Duodenal mucosa (tissue), 2 donors: ENCODE measurements around the gene VSTM2B.
"Not testable (repeated sequence)": the region's sequence is repeated elsewhere in the genome, so short reads cannot be mapped to it uniquely, and the experiment has no call there.

Experiments used
- H3K27ac ChIP-seq: one replicate; pipeline ENCODE4 v1.7.0; 2013; ENCODE audit warnings: low read depth, low read length
- H3K27me3 ChIP-seq, 2 donors: one replicate each; pipeline ENCODE4 v1.7.0; 2013; ENCODE audit warnings: low read length in 2 of 2, control low read depth in 1 of 2; ENCODE audit not compliant: insufficient read depth in 2 of 2, control insufficient read depth in 1 of 2
- H3K36me3 ChIP-seq, 2 donors: one replicate each; pipeline ENCODE4 v1.7.0; 2013; ENCODE audit warnings: low read length in 2 of 2, control low read depth in 1 of 2; ENCODE audit not compliant: insufficient read depth in 2 of 2, control insufficient read depth in 1 of 2
- H3K4me1 ChIP-seq, 2 donors: one replicate each; pipeline ENCODE4 v1.7.0; 2013; ENCODE audit warnings: low read length in 2 of 2, control low read depth in 1 of 2; ENCODE audit not compliant: insufficient read depth in 2 of 2, control insufficient read depth in 1 of 2
- H3K4me3 ChIP-seq, 2 donors: one replicate each; pipeline ENCODE4 v1.7.0; 2013; ENCODE audit warnings: low read length in 2 of 2, low read depth in 1 of 2
- H3K9ac ChIP-seq, 2 donors: one replicate each; pipeline ENCODE4 v1.7.0; 2013; ENCODE audit warnings: low read length in 2 of 2, low read depth in 1 of 2
- H3K9me3 ChIP-seq, 2 donors: one replicate each; pipeline ENCODE4 v1.7.0; 2013; ENCODE audit warnings: low read length in 2 of 2, control low read depth in 1 of 2; ENCODE audit not compliant: control insufficient read depth in 1 of 2

VSTM2B gene

DNA sequence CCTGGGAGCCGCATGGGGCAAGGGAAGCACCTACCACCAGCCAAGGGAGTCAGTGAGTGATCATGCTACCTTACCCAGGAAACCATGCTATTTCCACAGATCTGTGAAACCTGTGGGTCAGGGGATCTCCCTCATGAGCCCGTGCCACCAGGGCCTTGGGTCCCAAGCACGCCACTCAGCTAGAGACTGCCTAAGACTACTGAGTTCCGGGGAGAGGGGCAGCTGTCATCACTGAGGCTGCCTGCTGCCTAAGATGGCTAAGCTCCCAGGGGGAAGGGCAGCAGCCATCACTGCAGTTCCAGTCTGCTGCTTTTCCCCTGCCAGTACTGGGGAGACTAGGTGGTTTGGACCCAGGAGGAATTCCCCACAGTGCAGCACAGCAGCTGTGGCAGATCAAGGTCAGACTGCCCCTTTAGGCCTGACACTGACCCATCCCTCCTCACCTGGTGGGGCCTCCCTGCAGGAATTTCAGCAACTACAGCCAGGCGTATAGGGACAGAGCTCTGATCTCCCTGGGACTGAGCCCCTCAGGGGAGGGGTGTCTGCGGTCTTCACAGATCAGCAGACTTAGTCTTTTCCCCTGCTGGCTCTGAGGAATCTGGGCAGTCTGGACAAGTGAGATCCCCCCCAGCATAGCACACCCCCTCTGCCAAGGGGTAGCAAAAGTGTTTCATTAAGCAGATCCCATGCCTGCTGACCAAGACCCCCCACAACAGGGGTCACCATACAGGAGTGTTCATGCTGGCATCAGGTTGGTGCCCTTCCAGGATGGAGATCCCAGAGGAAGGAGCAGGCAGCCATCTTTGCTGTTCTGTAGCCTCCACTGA, 26.9 kb downstream of the VSTM2B start:
- Histone ChIP-seq H3K9ac (no peak overlapping the region), H3K27ac (no peak overlapping the region), H3K27me3 (no peaks in the 10 kb centered on the region), H3K9me3 (no peaks in the 10 kb centered on the region), H3K4me3 (no peak overlapping the region), H3K4me1 (no peaks in the 10 kb centered on the region), H3K36me3 (no peaks in the 10 kb centered on the region)

DNA sequence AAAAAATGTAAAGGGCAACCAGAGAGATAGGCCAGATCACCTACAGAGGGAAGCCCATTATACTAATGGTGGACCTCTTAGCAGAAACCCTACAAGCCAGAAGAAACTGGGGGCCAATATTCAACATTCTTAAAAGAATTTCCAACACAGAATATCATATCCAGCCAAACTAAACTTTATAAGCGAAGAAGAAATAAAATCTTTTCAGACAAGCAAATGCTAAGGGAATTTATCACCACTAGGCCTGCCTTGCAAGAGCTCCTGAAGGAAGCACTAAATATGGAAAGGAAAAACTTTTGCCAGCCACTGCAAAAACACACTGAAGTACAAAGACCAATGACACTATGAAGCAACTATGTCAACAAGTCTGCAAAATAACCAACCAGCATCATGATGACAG, 28.4 kb downstream of the VSTM2B start:
- Histone ChIP-seq H3K9ac (no peak overlapping the region), H3K27me3 (no peaks in the 10 kb centered on the region), H3K4me3 (no peak overlapping the region), H3K36me3 (no peaks in the 10 kb centered on the region), H3K4me1 (no peaks in the 10 kb centered on the region), H3K27ac (no peak overlapping the region), H3K9me3 (peaks cover 0 to 1% of the 10 kb centered on the region in 2 donors)

GRCh38 chr19:29559110-29559509, 33.3 kb downstream of the VSTM2B start:
- H3K9me3 ChIP-seq, H3K36me3 ChIP-seq, H3K27ac ChIP-seq: not testable (repeated sequence)

GRCh38 chr19:29559743-29560142, 33.9 kb downstream of the VSTM2B start:
- no peak overlapping the region for H3K4me3 ChIP-seq
- H3K9me3 ChIP-seq = peaks cover 4 to 8% of the 10 kb centered on the region in 2 donors
- H3K27me3 ChIP-seq = peaks cover 0 to 3% of the 10 kb centered on the region in 2 donors
- H3K36me3 ChIP-seq = no peaks in the 10 kb centered on the region
- H3K27ac ChIP-seq = no peak overlapping the region
- no peak overlapping the region for H3K9ac ChIP-seq
- no peaks in the 10 kb centered on the region for H3K4me1 ChIP-seq

More at GRCh38 chr19:29559110-29559509, 33.3 kb downstream of the VSTM2B start:
- H3K4me3 ChIP-seq, H3K9ac ChIP-seq, H3K27me3 ChIP-seq, H3K4me1 ChIP-seq: not testable (repeated sequence)

GRCh38 chr19:29560313-29561075, 34.7 kb downstream of the VSTM2B start:
- Histone ChIP-seq H3K36me3 (no peaks in the 10 kb centered on the region), H3K4me1 (no peaks in the 10 kb centered on the region), H3K27me3 (peaks cover 4 to 5% of the 10 kb centered on the region in 2 donors), H3K9ac (no peak overlapping the region), H3K9me3 (peaks cover 4 to 8% of the 10 kb centered on the region in 2 donors), H3K4me3 (no peak overlapping the region), H3K27ac (no peak overlapping the region)

DNA sequence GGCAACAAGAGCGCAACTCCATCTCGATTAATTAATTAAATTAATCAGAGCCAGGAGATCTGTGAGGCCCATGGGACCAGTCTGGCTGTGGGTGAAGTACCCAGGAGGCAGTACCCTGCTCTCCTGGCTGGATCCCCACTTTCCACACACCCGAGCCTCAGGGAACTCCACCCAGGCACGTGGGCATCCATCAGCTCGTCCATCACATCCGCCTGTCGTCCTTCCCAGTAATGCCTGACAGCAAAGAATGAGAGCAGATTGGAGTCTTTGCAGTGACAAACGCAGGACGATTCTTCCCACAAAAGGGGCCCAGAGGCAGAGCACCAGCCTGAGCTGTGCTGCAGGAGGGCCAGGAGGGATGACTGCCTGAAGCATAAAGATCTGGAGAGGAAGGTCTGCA, 35.8 kb downstream of the VSTM2B start:
- Histone ChIP-seq H3K9me3 (peaks cover 4 to 8% of the 10 kb centered on the region in 2 donors), H3K4me3 (no peak overlapping the region), H3K27ac (no peak overlapping the region), H3K27me3 (peaks cover 4 to 5% of the 10 kb centered on the region in 2 donors), H3K9ac (no peak overlapping the region), H3K4me1 (no peaks in the 10 kb centered on the region), H3K36me3 (no peaks in the 10 kb centered on the region)

DNA sequence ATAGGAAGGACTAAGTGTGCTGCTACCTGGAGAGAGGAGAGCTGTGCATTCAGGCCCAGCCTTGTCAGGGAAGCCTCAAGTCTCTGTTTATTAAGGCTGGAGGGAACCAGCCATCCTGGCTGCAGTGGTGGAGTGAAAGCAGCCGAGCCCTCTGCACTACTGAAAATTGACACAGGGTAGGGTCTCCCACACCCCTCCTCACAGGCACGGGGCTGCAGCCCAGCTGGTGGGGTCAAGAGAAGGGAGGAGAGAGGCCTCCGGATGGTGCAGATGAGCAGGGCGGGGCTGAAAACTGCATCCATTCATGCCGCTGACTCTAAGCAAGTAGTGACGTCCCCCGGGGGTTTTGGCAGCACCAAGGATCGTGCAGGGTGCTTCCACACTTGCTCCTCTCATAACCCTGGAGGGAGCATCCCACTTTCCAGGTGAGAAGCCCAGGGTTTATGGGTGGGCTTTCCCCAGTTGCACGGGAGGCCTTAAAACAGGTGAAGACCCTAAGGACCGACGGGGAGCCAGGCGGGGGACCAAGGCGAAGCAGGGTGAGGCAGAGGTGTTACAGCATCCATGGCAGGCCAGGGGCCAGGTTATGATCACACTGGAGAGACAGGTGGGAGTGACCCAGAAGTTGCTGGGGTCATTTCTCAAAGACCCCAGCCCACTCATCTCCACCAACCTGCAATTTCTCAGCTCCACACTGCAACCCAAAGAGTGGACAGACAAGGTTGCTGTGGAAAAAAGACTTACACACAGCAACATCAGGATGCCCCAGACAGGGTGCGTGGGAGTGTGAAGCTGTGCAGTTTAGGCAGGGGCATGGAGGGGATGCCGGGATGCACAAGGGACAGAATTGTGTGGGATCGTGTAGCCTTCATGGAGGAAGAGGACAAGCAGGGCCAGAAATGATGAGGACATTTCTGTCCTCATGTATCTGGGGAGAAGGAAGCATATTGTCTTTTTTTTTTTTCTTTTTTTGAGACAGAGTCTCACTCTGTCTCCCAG, 36.8 kb downstream of the VSTM2B start:
- no peak overlapping the region for H3K9ac ChIP-seq
- no peaks in the 10 kb centered on the region for H3K36me3 ChIP-seq
- H3K4me3 ChIP-seq = no peak overlapping the region
- peaks cover 4 to 5% of the 10 kb centered on the region in 2 donors for H3K27me3 ChIP-seq
- H3K27ac ChIP-seq = no peak overlapping the region
- no peaks in the 10 kb centered on the region for H3K4me1 ChIP-seq
- H3K9me3 ChIP-seq = peaks cover 4 to 8% of the 10 kb centered on the region in 2 donors

GRCh38 chr19:29563486-29564101, 37.8 kb downstream of the VSTM2B start:
- no peaks in the 10 kb centered on the region for H3K36me3 ChIP-seq
- no peaks in the 10 kb centered on the region for H3K4me1 ChIP-seq
- no peak overlapping the region for H3K4me3 ChIP-seq
- H3K9ac ChIP-seq = no peak overlapping the region
- peaks cover 4 to 5% of the 10 kb centered on the region in 2 donors for H3K27me3 ChIP-seq
- H3K27ac ChIP-seq = no peak overlapping the region
- peaks cover 4 to 8% of the 10 kb centered on the region in 2 donors for H3K9me3 ChIP-seq

- Histone ChIP-seq H3K36me3 (no peaks in the 10 kb centered on the region), H3K27ac (no peak overlapping the region), H3K4me3 (no peak overlapping the region), H3K9ac (no peak overlapping the region), H3K9me3 (peaks cover 0 to 8% of the 10 kb centered on the region in 2 donors), H3K4me1 (no peaks in the 10 kb centered on the region), H3K27me3 (peaks cover 4 to 5% of the 10 kb centered on the region in 2 donors)
Observed at GRCh38 chr19:29564574-29565005, 38.8 kb downstream of the VSTM2B start.
